IgD-negative memory B cell (primary cell): ENCODE data around the gene SLC24A1. TPM values are rescaled to one million over a fixed set of nuclear protein-coding genes. Genes with fewer than 3 reads are reported as not detected.

ENCODE experiments used
- H3K27ac Mint-ChIP-seq, 3 donors: one replicate each; pipeline ENCODE4 v1.8.0; 2020 to 2022; ENCODE audit warnings: mild to moderate bottlenecking in 3 of 3, mixed read lengths in 3 of 3, moderate library complexity in 1 of 3
- H3K27me3 Mint-ChIP-seq: one replicate; pipeline ENCODE4 v1.8.0; 2021; ENCODE audit warnings: mixed read lengths
- H3K36me3 Mint-ChIP-seq: one replicate; pipeline ENCODE4 v1.8.0; 2020; ENCODE audit warnings: mild to moderate bottlenecking, mixed read lengths
- H3K4me1 Mint-ChIP-seq, 3 donors: one replicate each; pipeline ENCODE4 v1.8.0; 2020 to 2022; ENCODE audit warnings: mixed read lengths in 3 of 3, mild to moderate bottlenecking in 1 of 3
- H3K4me3 Mint-ChIP-seq, 4 donors: one replicate each; pipeline ENCODE4 v1.8.0; 2020 to 2022; ENCODE audit warnings: mild to moderate bottlenecking in 4 of 4, mixed read lengths in 4 of 4, moderate library complexity in 3 of 4
- H3K9me3 Mint-ChIP-seq, 3 donors: one replicate each; pipeline ENCODE4 v1.8.0; 2020 to 2021; ENCODE audit warnings: mixed read lengths in 3 of 3, mild to moderate bottlenecking in 1 of 3
- polyA plus RNA-seq: library from polyadenylated mRNA; unstranded; fragments of 300-500 nt; fragmentation: Illumina TruSeq; gene quantifications from one replicate; pipeline ENCODE4 v1.2.3, GENCODE V29; 2021

The SLC24A1 gene
- polyA plus RNA-seq, 1 donor from 2014 or later: 2.0 TPM

DNA sequence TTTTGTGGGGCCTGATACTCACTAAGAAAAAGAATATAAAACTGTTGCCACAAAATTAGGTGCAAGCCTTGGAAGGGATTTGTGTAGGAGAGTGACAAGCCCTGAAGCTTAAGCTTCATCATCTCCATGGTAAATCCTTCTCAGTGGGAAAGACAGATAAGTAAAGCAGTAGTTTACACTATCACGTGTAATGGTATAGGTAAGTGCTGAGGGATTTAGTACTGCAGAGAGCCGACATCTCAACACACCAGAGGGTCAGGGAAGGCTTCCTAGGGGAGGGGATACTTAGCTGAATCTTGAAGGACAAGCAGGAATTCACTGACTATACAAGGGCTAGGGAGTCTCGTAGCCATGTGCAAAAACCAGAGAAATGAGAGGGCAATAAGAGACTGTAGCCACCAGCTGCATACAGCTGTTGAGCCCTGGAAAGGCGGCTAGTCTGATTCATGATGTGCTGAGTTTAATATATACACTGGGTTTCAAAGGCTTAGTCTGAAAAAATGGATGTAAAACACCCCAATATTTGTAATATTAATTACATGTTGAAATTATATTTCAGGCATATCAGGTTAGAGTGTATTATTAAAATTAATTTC is 11.1 kb downstream of the SLC24A1 start:
- Mint-ChIP-seq H3K4me1 (peaks cover 15 to 17% (median 16%) of the 10 kb centered on the region in 3 donors), H3K9me3 (no peaks in the 10 kb centered on the region), H3K27me3 (peaks cover 17% of the 10 kb centered on the region), H3K36me3 (peaks cover 7% of the 10 kb centered on the region), H3K27ac (no peak overlapping the region), H3K4me3 (no peak overlapping the region)

DNA sequence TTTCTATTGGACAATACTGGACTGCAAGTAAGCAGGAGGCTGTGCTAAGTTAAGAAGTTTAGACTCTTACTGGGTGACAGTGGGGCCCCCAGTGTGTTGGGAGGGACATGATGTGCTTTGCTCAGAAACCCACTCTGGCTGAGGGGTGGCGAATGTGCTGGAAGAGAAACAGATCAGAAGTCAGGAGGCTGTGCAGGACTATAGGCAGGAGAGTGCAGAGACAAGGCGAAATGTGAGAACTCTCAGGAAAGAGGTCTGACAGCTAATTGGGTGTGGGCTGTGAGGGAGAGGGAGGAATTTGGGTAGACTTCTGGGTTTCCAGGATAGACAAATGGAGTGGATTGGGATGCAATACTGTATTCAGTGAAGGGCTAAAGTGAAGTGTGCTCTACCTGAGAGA is 12.0 kb downstream of the SLC24A1 start:
- Mint-ChIP-seq H3K27ac (peak overlapping the region in 1 of 3 donors; percentile 46), H3K36me3 (peaks cover 7% of the 10 kb centered on the region), H3K9me3 (no peaks in the 10 kb centered on the region), H3K4me3 (no peak overlapping the region), H3K4me1 (peaks cover 17 to 21% (median 19%) of the 10 kb centered on the region in 3 donors), H3K27me3 (peaks cover 17% of the 10 kb centered on the region)

DNA sequence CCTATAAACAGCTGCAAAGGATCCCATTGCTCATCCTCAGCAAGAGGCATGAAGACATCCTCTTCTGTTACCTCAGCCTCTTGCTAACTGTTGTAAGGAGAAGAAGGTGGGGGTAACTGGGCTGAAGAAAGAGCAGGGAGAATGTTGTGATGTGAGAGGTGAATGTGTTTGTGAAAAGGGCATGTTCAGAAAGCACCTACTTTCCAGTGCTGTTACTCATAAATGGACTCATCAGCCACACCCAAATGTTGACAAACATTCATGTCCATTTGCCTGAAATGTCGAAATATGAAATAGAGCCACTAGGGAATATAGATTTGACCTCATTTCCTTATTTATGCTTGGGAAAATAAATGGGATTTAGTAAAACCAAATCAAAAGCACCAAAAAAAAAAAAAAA is 12.6 kb downstream of the SLC24A1 start:
- Mint-ChIP-seq H3K27ac (peak overlapping the region in 1 of 3 donors; percentile 17), H3K36me3 (peaks cover 5% of the 10 kb centered on the region), H3K4me3 (no peak overlapping the region), H3K27me3 (peaks cover 17% of the 10 kb centered on the region), H3K4me1 (peaks cover 17 to 25% (median 19%) of the 10 kb centered on the region in 3 donors), H3K9me3 (no peaks in the 10 kb centered on the region)

DNA sequence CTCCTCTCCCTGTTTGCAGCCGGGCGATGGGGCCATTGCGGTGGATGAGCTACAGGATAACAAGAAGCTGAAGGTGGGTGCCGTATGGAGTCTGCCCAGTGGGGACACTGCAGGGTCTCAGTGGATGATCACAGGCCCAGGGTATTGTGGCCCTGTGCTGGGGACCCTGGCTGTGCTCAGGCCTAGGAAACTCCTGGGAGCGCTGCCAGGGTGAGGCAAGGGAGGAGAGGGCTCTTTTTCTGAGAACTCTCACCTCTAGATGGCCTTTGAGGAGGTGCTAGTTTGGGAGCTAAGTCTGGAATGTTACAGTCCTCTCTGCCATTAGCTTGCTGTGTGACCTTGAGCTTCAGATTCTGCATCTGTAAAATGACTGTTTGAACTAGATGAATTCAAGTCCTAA is 16.4 kb downstream of the SLC24A1 start:
- H3K27me3 Mint-ChIP-seq: peaks cover 2% of the 10 kb centered on the region
- no peaks in the 10 kb centered on the region for H3K9me3 Mint-ChIP-seq
- no peaks in the 10 kb centered on the region for H3K36me3 Mint-ChIP-seq
- H3K4me1 Mint-ChIP-seq: peaks cover 0 to 12% (median 4%) of the 10 kb centered on the region in 3 donors
- peak overlapping the region in 2 of 3 donors; percentile 3 to 89 for H3K27ac Mint-ChIP-seq
- H3K4me3 Mint-ChIP-seq: no peak overlapping the region

DNA sequence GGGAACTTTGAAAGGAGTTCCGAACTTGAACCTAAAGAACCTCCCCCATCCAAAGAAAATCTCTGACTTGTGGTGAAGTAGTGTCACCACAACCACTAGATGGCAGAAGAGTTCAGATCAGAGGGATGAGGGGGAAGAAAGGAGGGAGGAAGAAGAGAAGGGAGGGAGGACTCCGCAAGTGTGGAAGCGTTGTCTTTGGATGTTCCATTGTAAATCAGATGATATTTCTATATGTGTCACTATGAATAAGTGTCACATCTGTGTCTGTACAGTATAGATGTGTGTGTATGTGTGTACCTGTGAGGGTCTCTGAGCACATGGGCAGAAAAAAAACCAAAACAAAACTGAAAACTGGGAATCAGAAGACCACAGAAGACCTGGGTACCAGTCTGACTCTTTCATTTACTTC is 16.9 kb downstream of the SLC24A1 start:
- Mint-ChIP-seq H3K36me3 (no peaks in the 10 kb centered on the region), H3K9me3 (no peaks in the 10 kb centered on the region), H3K4me1 (peaks cover 0 to 11% (median 4%) of the 10 kb centered on the region in 3 donors), H3K4me3 (no peak overlapping the region), H3K27ac (peak overlapping the region in 2 of 3 donors; percentile 3 to 89), H3K27me3 (peaks cover under 1% of the 10 kb centered on the region)

DNA sequence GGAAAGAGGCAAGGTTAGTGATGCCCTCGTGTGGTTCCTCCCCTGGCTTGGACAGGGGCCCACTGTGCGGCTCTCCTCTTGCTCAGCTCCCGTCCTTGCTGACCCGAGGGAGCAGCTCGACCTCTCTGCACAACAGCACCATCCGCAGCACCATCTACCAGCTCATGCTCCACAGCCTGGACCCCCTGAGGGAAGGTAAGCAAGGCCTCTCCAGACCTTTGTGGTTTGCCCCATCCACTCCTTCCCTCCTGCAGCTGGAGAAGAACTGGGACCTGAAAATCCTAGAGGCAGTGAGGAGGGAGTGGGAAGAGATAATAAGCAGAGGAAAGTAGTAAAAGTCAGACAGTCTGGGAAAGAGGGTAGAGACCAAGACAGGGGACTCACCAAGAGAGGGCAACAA is 17.8 kb downstream of the SLC24A1 start:
- Mint-ChIP-seq H3K27me3 (no peaks in the 10 kb centered on the region), H3K27ac (peak overlapping the region in 1 of 3 donors; percentile 73), H3K36me3 (peaks cover 3% of the 10 kb centered on the region), H3K4me3 (no peak overlapping the region), H3K4me1 (peaks cover 0 to 9% (median 4%) of the 10 kb centered on the region in 3 donors), H3K9me3 (no peaks in the 10 kb centered on the region)

DNA sequence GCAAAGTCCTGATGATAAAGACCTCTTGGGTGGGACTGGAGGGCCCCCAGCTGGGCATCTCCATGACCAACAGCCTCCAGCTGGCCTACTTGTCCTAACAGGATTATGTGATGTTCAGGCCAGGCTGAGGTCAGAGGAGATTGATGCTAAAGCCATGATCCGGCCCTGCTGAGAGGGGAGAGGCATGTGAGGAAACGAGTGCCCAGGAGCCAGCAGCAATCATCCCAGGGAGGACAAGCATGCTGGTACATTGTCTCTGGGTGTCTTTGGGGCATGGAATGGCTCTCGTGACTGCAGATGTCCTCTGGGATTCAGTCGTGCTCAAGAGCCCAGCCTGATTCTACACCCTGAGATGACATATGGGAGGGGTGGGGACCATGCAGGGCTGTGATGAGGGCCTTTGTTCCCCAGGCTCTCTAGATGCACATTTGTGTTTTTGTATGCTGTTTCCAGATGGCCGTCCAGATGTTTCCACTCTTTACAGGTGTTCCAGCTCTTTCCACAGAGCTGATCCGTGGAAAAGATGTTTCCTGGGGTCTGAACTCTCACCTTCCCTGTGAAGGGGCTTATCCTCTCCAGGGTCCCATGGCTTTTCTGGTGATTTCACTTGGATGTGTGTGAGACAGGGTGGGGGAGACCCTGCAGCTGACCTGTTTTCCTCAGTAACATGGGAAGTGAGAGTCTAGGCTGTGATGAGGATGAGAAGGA is 20.2 kb downstream of the SLC24A1 start:
- Mint-ChIP-seq H3K27ac (peak overlapping the region in 1 of 3 donors; percentile 76), H3K36me3 (peaks cover 5% of the 10 kb centered on the region), H3K4me1 (peaks cover 0 to 9% (median 4%) of the 10 kb centered on the region in 3 donors), H3K9me3 (no peaks in the 10 kb centered on the region), H3K4me3 (peak overlapping the region in 1 of 4 donors; percentile 1), H3K27me3 (no peaks in the 10 kb centered on the region)

DNA sequence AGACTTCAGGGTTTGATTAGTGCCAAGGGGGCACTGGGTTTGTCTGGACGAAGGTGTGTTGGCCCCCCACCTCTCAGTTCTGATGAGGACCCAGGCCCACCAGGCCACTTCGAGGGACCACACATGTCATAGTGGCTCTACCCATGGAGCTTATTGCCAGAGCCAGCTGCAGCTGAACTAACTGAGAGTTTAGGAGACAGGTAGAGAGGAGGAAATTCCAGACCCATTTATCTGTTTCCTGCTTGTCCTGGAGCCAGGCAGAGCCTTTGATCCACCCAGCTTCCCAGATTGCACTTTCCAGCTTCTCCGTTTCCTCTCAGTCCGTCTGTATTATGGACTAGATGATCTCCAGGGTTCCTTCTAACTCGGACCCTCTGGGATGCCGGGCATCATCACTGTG is 20.9 kb downstream of the SLC24A1 start:
- Mint-ChIP-seq H3K27me3 (no peaks in the 10 kb centered on the region), H3K4me3 (no peak overlapping the region), H3K4me1 (peaks cover 0 to 11% (median 4%) of the 10 kb centered on the region in 3 donors), H3K9me3 (no peaks in the 10 kb centered on the region), H3K36me3 (peaks cover 6% of the 10 kb centered on the region), H3K27ac (peak overlapping the region in 2 of 3 donors; percentile 66 to 76)

DNA sequence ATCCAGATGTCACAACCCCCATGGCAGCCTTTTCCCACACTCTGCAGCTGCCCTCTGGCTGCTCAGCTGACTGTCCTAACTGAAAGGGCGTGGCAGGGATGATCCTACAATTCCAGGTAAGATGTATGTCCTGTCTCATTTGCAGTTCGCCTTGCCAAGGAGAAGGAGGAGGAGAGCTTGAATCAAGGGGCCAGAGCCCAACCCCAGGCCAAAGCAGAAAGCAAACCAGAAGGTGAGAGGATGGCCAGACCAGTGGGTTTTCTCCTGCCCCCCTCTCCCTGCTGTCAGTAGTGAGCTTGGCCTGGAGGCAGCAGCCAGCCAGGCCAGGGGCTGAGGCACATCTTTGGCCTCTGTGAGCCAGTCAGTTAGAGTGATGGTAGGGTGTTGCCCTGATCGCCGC is 22.5 kb downstream of the SLC24A1 start:
- Mint-ChIP-seq H3K4me1 (peaks cover 0 to 2% (median 0%) of the 10 kb centered on the region in 3 donors), H3K9me3 (no peaks in the 10 kb centered on the region), H3K27me3 (no peaks in the 10 kb centered on the region), H3K4me3 (no peak overlapping the region), H3K36me3 (peaks cover 8% of the 10 kb centered on the region), H3K27ac (peak overlapping the region in 2 of 3 donors; percentile 16 to 66)

DNA sequence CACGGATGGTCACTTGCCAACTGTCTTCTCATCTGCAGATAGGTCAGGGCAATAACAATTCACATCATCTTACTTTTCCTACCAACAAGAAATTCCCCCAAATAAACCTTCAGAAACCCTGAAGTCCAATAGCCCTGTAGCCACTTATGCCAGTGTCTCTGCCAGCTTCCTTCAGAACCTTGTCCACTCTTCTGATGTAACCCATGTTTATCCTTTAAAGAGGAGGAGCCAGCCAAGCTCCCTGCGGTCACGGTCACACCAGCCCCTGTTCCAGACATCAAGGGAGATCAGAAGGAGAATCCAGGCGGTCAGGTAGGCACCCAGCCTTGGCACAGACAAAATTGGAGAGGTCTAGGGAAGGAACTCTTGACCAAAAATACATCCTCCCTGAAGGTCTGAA is 23.7 kb downstream of the SLC24A1 start:
- Mint-ChIP-seq H3K4me1 (peaks cover 4 to 8% (median 8%) of the 10 kb centered on the region in 3 donors), H3K27ac (no peak overlapping the region), H3K4me3 (no peak overlapping the region), H3K27me3 (no peaks in the 10 kb centered on the region), H3K36me3 (peaks cover 8% of the 10 kb centered on the region), H3K9me3 (no peaks in the 10 kb centered on the region)

DNA sequence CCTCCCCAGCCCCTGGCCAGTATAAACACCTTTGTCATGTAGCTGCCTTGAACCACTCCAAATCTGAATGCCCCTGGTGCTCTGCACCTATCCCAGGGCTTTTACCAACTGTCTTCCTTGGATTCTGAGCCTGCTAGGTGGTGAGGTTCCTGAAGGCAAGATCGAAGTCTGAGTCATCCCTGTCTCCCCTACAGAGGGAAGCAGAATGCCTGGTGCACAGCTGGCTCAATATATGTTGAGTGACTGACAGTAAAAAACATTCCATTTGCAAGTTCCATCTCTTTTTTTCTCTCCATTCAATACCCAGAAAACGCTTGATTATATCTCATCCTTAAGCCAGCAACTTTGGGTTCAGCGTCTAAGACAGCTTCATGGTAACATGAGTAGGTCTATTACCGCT is 24.7 kb downstream of the SLC24A1 start:
- Mint-ChIP-seq H3K36me3 (peaks cover 10% of the 10 kb centered on the region), H3K9me3 (no peaks in the 10 kb centered on the region), H3K27me3 (no peaks in the 10 kb centered on the region), H3K27ac (no peak overlapping the region), H3K4me1 (peaks cover 5 to 14% (median 9%) of the 10 kb centered on the region in 3 donors), H3K4me3 (no peak overlapping the region)

DNA sequence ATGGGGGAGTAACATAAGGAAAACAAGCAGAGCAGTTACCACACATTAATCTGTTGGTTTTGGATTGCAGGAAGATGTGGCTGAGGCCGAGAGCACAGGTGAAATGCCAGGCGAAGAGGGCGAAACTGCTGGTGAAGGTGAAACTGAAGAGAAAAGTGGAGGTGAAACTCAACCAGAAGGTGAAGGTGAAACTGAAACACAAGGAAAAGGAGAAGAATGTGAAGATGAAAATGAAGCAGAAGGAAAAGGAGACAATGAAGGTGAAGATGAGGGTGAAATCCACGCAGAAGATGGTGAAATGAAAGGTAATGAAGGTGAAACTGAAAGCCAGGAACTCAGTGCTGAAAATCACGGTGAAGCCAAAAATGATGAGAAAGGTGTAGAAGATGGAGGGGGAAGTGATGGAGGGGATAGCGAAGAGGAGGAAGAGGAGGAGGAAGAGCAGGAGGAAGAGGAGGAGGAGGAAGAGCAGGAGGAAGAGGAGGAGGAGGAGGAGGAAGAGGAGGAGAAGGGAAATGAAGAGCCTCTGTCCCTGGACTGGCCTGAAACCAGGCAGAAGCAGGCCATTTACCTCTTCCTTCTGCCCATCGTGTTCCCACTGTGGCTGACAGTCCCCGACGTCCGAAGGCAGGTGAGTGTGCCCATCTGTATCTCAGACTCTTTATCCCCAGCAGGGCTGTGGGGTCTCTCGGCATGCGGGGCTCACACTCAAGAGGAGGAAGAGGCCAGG is 28.7 kb downstream of the SLC24A1 start:
- H3K4me3 Mint-ChIP-seq: peak overlapping the region in 2 of 4 donors; percentile 14 to 58
- no peaks in the 10 kb centered on the region for H3K9me3 Mint-ChIP-seq
- H3K36me3 Mint-ChIP-seq: peaks cover 7% of the 10 kb centered on the region
- H3K27ac Mint-ChIP-seq: peak overlapping the region in 2 of 3 donors; percentile 63 to 68
- peaks cover 5 to 18% (median 9%) of the 10 kb centered on the region in 3 donors for H3K4me1 Mint-ChIP-seq
- no peaks in the 10 kb centered on the region for H3K27me3 Mint-ChIP-seq

DNA sequence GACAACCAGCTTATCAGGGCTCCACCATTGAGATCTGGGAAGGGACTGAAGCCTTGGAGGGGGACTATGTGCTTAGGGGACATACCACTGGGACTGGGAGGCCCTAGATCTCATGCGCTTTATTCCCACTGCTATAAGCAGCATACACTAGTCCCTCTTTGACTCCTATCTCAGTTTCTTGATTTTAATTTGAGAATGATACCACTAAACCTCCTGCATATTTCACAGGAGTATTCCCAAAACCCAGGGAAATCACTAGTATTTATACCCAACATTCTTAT is 29.2 kb downstream of the SLC24A1 start:
- H3K4me3 Mint-ChIP-seq: no peak overlapping the region
- no peaks in the 10 kb centered on the region for H3K27me3 Mint-ChIP-seq
- H3K27ac Mint-ChIP-seq: no peak overlapping the region
- peaks cover 6% of the 10 kb centered on the region for H3K36me3 Mint-ChIP-seq
- H3K4me1 Mint-ChIP-seq: peaks cover 5 to 18% (median 9%) of the 10 kb centered on the region in 3 donors
- H3K9me3 Mint-ChIP-seq: no peaks in the 10 kb centered on the region

DNA sequence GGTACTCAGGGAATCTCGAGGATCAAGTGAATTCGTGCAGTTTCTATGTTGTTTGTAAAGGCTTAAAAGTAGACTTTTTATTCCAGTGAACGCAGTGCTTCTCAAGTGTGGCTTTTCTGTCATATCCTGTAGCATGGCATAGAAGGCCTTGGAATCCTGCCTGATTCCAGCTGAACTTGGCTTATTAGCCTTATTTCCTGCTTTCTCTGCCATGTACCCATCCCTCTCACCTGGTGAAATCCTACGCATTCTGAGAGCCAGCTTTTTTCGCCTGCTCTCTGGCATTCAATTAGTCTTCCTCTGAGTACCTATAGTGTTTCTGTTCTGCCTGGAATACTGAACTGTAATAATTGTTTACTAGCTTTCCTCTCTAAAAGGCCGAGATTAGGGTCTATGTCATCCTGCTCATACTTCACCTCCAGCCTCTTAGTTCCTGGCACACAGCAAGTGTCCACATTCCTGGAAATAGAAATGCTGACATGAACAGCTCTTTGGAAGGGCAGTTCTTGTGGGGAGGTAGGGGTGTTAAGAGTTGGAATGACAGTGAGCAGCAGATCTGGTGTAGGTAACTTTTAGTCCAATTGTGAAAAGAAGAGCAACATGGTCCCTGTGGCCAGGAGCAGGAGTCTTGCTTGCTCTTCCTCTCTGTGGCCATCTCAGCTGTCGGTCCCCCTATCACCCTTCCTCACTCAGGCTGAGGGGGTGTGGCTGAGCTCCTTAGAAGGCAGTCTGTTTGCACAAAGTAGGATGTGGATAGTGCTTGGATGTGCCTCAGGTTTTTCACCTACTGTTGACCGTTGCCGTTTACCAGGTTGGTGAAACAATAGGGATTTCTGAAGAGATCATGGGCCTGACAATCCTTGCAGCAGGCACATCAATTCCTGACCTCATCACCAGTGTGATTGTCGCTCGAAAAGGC is 30.4 kb downstream of the SLC24A1 start:
- Mint-ChIP-seq H3K9me3 (no peaks in the 10 kb centered on the region), H3K27ac (peak overlapping the region; percentile 8 to 27 (median 18)), H3K36me3 (peaks cover 7% of the 10 kb centered on the region), H3K27me3 (no peaks in the 10 kb centered on the region), H3K4me1 (peaks cover 5 to 18% (median 9%) of the 10 kb centered on the region in 3 donors), H3K4me3 (no peak overlapping the region)
